ENCODE data around the gene CHSY3. TPM values are rescaled to one million over a fixed set of nuclear protein-coding genes. Genes with fewer than 3 reads are reported as not detected.

CHSY3 gene
- total RNA-seq, 1 donor from 2014 or later: 3.9 TPM

DNA sequence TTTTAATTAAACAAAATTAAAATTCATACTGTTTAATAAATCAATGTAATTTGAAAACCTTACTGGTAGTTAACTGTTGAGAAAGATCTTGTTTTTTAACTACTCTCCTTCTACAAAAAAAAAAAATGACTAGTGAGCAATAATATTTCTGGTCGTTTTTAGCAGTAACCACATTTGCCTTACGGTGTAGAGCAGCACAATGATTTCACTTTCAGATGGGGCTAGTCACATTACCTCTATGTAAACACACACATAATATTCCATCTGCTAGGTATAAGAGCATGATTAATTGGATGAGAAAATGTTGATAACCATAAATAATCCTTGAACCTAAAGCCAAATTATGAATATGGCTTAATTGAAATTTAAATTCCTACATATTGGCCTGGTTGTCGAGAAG, 198.1 kb downstream of the CHSY3 start:
- Histone ChIP-seq H3K27ac (no peak overlapping the region), H3K9me3 (no peaks in the 10 kb centered on the region), H3K4me3 (no peak overlapping the region), H3K36me3 (no peaks in the 10 kb centered on the region), H3K4me1 (no peaks in the 10 kb centered on the region), H3K27me3 (no peaks in the 10 kb centered on the region)
- intact Hi-C loops (cut with DNase I): no loop called here
- TF ChIP-seq, protein P1, sequence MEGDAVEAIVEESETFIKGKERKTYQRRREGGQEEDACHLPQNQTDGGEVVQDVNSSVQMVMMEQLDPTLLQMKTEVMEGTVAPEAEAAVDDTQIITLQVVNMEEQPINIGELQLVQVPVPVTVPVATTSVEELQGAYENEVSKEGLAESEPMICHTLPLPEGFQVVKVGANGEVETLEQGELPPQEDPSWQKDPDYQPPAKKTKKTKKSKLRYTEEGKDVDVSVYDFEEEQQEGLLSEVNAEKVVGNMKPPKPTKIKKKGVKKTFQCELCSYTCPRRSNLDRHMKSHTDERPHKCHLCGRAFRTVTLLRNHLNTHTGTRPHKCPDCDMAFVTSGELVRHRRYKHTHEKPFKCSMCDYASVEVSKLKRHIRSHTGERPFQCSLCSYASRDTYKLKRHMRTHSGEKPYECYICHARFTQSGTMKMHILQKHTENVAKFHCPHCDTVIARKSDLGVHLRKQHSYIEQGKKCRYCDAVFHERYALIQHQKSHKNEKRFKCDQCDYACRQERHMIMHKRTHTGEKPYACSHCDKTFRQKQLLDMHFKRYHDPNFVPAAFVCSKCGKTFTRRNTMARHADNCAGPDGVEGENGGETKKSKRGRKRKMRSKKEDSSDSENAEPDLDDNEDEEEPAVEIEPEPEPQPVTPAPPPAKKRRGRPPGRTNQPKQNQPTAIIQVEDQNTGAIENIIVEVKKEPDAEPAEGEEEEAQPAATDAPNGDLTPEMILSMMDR (IDR thresholded peaks at IDR 0.05): no peak
- TF ChIP-seq POLR2AphosphoS5 (IDR thresholded peaks at IDR 0.05; ENCODE audit: insufficient read depth in 1 of 2, low read depth in 1 of 2) (no peak), POLR2A (IDR thresholded peaks at IDR 0.05) (no peak)
- no peak for DNase-seq (ENCODE audit: extremely low spot score in 2 of 2)

DNA sequence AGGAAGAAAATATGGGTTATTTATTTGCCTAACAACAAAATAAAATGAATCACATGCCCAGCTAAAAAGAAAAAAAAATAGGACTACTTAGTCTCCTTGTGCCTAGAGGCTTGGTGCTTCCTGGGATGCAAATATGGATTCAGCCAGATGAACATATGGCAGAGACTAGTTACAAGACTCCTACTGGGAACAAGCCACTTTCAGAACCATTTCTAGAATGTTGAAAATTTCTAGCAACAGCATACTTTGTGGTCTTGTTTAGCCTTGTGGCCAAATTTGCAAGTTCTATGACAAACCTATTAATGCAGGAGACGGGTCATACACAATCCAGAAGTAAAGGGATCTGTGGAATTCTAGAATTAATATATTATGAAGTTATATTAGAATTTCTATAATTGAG, 198.7 kb downstream of the CHSY3 start:
- H3K9me3 ChIP-seq: no peaks in the 10 kb centered on the region
- intact Hi-C loops (cut with DNase I): no loop called here
- no peaks in the 10 kb centered on the region for H3K4me1 ChIP-seq
- DNase-seq (ENCODE audit: extremely low spot score in 2 of 2): no peak
- H3K27me3 ChIP-seq: no peaks in the 10 kb centered on the region
- TF ChIP-seq, protein P1 (IDR thresholded peaks at IDR 0.05): no peak
- no peak for TF ChIP-seq POLR2AphosphoS5 (IDR thresholded peaks at IDR 0.05; ENCODE audit: insufficient read depth in 1 of 2, low read depth in 1 of 2)
- TF ChIP-seq POLR2A (IDR thresholded peaks at IDR 0.05): no peak
- no peak overlapping the region for H3K4me3 ChIP-seq
- H3K36me3 ChIP-seq: no peaks in the 10 kb centered on the region
- no peak overlapping the region for H3K27ac ChIP-seq

DNA sequence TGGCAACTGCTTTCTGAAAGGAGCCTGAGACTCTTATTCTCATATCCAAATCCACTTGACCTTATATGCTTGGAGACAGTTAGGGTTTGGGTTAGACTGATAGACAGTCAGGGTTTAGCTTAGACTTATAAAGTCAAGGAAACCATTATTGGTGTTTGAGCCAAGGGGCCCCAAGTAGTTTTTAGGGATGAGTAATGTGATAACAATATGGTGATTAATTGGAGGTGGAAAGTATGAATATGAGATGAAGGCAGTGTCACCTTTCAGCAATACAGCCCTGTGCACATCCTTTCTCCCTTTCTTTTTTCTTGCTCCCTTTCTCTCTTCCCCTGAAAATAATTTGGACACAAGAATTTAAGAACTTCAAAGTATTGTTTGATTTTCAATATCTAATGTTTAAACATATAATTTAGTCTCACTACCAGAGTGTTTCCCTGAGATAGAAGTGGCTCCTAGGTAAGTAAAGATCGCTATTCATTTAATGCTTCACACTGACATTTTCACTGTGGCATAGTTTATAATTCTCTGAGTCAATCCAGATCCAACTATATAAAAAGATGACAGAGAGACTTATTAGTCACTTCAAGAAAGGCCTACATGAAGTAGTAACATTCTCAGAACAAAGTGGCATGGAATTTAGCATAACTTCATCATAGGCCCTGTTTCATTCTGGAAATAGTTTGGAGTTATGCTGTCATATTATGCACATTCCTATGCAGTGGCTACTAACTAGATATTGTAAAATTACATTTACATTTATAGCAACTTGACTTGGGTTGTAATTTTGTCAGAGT, 200.8 kb downstream of the CHSY3 start:
- H3K9me3 ChIP-seq: no peaks in the 10 kb centered on the region
- no peak for TF ChIP-seq POLR2A (IDR thresholded peaks at IDR 0.05)
- TF ChIP-seq POLR2AphosphoS5 (IDR thresholded peaks at IDR 0.05; ENCODE audit: insufficient read depth in 1 of 2, low read depth in 1 of 2): no peak
- TF ChIP-seq, protein P1 (IDR thresholded peaks at IDR 0.05): no peak
- H3K4me1 ChIP-seq: no peaks in the 10 kb centered on the region
- no peak overlapping the region for H3K27ac ChIP-seq
- no peak for DNase-seq (ENCODE audit: extremely low spot score in 2 of 2)
- intact Hi-C loops (cut with DNase I): no loop called here
- no peaks in the 10 kb centered on the region for H3K27me3 ChIP-seq
- no peaks in the 10 kb centered on the region for H3K36me3 ChIP-seq
- no peak overlapping the region for H3K4me3 ChIP-seq

DNA sequence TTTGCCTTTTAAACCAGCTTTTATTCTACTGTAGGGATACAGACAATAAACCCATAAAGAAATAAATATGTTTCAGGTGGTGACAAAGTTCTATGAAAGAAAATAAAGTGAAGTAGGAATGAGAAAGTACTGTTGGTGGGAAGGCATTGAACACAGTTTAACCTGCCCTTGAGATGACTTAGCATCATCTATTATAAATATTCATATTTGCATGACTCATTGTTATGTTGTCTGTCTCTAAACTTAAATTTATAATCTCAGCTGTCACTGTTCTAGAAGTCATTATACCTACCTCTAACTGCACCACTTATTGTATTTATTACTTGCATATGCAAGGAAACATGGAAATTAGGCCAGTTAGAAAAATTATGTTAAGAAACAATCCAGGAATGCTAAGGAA, 202.2 kb downstream of the CHSY3 start:
- DNase-seq (ENCODE audit: extremely low spot score in 2 of 2): no peak
- TF ChIP-seq POLR2A (IDR thresholded peaks at IDR 0.05) (no peak), POLR2AphosphoS5 (IDR thresholded peaks at IDR 0.05; ENCODE audit: insufficient read depth in 1 of 2, low read depth in 1 of 2) (no peak)
- TF ChIP-seq, protein P1 (IDR thresholded peaks at IDR 0.05): no peak
- Histone ChIP-seq H3K4me1 (no peaks in the 10 kb centered on the region), H3K27me3 (no peaks in the 10 kb centered on the region), H3K4me3 (no peak overlapping the region), H3K9me3 (no peaks in the 10 kb centered on the region), H3K36me3 (no peaks in the 10 kb centered on the region), H3K27ac (no peak overlapping the region)
- intact Hi-C loops (cut with DNase I): no loop called here

DNA sequence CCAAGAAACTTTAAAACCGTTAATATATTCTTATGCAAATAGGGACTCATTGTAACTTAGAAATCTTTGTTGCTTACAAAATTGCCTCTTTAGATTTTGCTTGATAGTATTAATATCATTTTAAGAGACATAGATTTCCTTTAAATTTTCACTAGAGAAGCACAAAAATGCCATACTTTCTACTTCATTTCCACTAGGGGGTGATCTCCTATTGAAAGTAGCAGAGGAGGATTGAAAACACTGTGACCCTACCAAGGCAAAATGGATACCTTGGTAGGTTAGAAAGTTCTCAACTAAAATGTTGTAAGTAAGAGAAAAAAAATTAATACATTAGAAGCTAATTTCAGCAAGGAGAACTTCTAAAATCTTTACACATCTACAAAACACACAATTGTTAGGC, 204.9 kb downstream of the CHSY3 start:
- Histone ChIP-seq H3K36me3 (no peaks in the 10 kb centered on the region), H3K9me3 (no peaks in the 10 kb centered on the region), H3K27ac (no peak overlapping the region), H3K4me3 (no peak overlapping the region), H3K27me3 (no peaks in the 10 kb centered on the region), H3K4me1 (no peaks in the 10 kb centered on the region)
- DNase-seq (ENCODE audit: extremely low spot score in 2 of 2): no peak
- TF ChIP-seq POLR2AphosphoS5 (IDR thresholded peaks at IDR 0.05; ENCODE audit: insufficient read depth in 1 of 2, low read depth in 1 of 2) (no peak), POLR2A (IDR thresholded peaks at IDR 0.05) (no peak)
- TF ChIP-seq, protein P1 (IDR thresholded peaks at IDR 0.05): peak in 2 of 3 experiments; percentile 19 to 30
- intact Hi-C loops (cut with DNase I): no loop called here
